Hepatocyte (in vitro differentiated cells): Measurements from ENCODE around the gene FLCN. TPM values are rescaled to one million over a fixed set of nuclear protein-coding genes. Genes with fewer than 3 reads are reported as not detected.

Source experiments
- DNase-seq: peaks from one replicate; pipeline ENCODE4 v3.0.0-alpha.2; 2016; ENCODE audit warnings: low spot score
- H2AFZ ChIP-seq: fragments of 200-600 bp; sonication (generic); 2 replicates; pipeline ENCODE4 v1.6.0; 2016; ENCODE audit warnings: antibody characterized with exemption, mild to moderate bottlenecking
- H3K27ac ChIP-seq: fragments of 200-600 bp; sonication (generic); 2 replicates; pipeline ENCODE4 v1.5.1; 2016; ENCODE audit warnings: mild to moderate bottlenecking
- H3K27me3 ChIP-seq: fragments of 200-600 bp; sonication (generic); 2 replicates; pipeline ENCODE4 v1.6.1; 2016
- H3K36me3 ChIP-seq: fragments of 200-600 bp; sonication (generic); replicated peaks from 2 replicates; pipeline ENCODE4 v1.5.1; 2016; ENCODE audit warnings: low read depth; ENCODE audit not compliant: insufficient read depth
- H3K4me1 ChIP-seq: fragments of 200-600 bp; sonication (generic); 2 replicates; pipeline ENCODE4 v1.5.1; 2016; ENCODE audit warnings: mild to moderate bottlenecking, moderate library complexity; ENCODE audit not compliant: insufficient read depth
- H3K4me2 ChIP-seq: fragments of 200-600 bp; sonication (generic); 2 replicates; pipeline ENCODE4 v1.6.0; 2016
- H3K4me3 ChIP-seq: fragments of 200-600 bp; sonication (generic); 2 replicates; pipeline ENCODE4 v1.5.1; 2016; ENCODE audit warnings: mild to moderate bottlenecking
- H3K79me2 ChIP-seq: fragments of 200-600 bp; sonication (generic); 2 replicates; pipeline ENCODE4 v1.6.0; 2017; ENCODE audit warnings: mild to moderate bottlenecking
- H3K9me2 ChIP-seq: fragments of 200-600 bp; sonication (generic); replicated peaks from 2 replicates; pipeline ENCODE4 v1.6.0; 2017; ENCODE audit warnings: mild to moderate bottlenecking; ENCODE audit not compliant: insufficient read depth
- H3K9me3 ChIP-seq: fragments of 200-600 bp; sonication (generic); 2 replicates; pipeline ENCODE4 v1.5.1; 2016; ENCODE audit warnings: low read depth, mild to moderate bottlenecking
- H4K20me1 ChIP-seq: fragments of 200-600 bp; sonication (generic); 2 replicates; pipeline ENCODE4 v1.6.0; 2016; ENCODE audit warnings: mild to moderate bottlenecking; ENCODE audit not compliant: insufficient read depth, poor library complexity, severe bottlenecking
- EZH2 ChIP-seq: fragments of 200-600 bp; sonication (generic); IDR thresholded peaks from 2 replicates; pipeline ENCODE4 v1.6.1; 2016; ENCODE audit warnings: antibody characterized with exemption, mild to moderate bottlenecking, borderline replicate concordance
- EZH2phosphoT487 ChIP-seq: fragments of 200-600 bp; sonication (generic); IDR thresholded peaks from one replicate; pipeline ENCODE4 v1.6.1; 2018; ENCODE audit warnings: antibody characterized with exemption, mild to moderate bottlenecking, low read depth, moderate library complexity; ENCODE audit not compliant: unreplicated experiment, severe bottlenecking
- WGBS: methylation state at CpG from one replicate; pipeline ENCODE4 v1.1.6; 2016; ENCODE audit warnings: low lambda C conversion rate; ENCODE audit errors: missing lambda C conversion rate; 5-methylcytosine and 5-hydroxymethylcytosine counted together
- polyA plus RNA-seq: library from polyadenylated mRNA; unstranded; fragments of >200 nt; fragmentation: Nextera tagmentation; extraction: Ambion mirVana; gene quantifications from 2 replicates; pipeline ENCODE4 v1.2.1, GENCODE V29; 2016
- total RNA-seq: library from RNA; depleted of rRNA; stranded (reverse); fragments of >200 nt; gene quantifications from 2 replicates; pipeline ENCODE4 v1.2.3, GENCODE V29; 2014
- TF ChIP-seq, protein P1 (sequence below): fragments of 200-600 bp; sonication (generic); IDR thresholded peaks from 2 replicates; pipeline ENCODE4 v1.5.1; 2016; ENCODE audit warnings: antibody characterized with exemption, mild to moderate bottlenecking; ENCODE audit not compliant: poor library complexity

The FLCN gene
- total and polyA plus RNA-seq, 2 experiments from 2014 or later: 31.0 to 66.2 TPM

GRCh38 chr17:17172001-17172939, 64.7 kb downstream of the FLCN start:
- H3K27ac ChIP-seq: no peak overlapping the region
- no peak overlapping the region for H3K4me3 ChIP-seq
- no peaks in the 10 kb centered on the region for H3K9me2 ChIP-seq
- no peaks in the 10 kb centered on the region for H3K4me1 ChIP-seq
- no peak overlapping the region for H3K4me2 ChIP-seq
- TF ChIP-seq EZH2phosphoT487: no peak
- TF ChIP-seq EZH2: no peak
- TF ChIP-seq, protein P1, sequence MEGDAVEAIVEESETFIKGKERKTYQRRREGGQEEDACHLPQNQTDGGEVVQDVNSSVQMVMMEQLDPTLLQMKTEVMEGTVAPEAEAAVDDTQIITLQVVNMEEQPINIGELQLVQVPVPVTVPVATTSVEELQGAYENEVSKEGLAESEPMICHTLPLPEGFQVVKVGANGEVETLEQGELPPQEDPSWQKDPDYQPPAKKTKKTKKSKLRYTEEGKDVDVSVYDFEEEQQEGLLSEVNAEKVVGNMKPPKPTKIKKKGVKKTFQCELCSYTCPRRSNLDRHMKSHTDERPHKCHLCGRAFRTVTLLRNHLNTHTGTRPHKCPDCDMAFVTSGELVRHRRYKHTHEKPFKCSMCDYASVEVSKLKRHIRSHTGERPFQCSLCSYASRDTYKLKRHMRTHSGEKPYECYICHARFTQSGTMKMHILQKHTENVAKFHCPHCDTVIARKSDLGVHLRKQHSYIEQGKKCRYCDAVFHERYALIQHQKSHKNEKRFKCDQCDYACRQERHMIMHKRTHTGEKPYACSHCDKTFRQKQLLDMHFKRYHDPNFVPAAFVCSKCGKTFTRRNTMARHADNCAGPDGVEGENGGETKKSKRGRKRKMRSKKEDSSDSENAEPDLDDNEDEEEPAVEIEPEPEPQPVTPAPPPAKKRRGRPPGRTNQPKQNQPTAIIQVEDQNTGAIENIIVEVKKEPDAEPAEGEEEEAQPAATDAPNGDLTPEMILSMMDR: no peak
- no peaks in the 10 kb centered on the region for H3K36me3 ChIP-seq
- WGBS: 87% methylated on average over 26 of the region's 26 CpGs
- no peaks in the 10 kb centered on the region for H3K9me3 ChIP-seq
- H2AFZ ChIP-seq: no peak overlapping the region
- H4K20me1 ChIP-seq: no peaks in the 10 kb centered on the region
- no peaks in the 10 kb centered on the region for H3K79me2 ChIP-seq
- H3K27me3 ChIP-seq: no peaks in the 10 kb centered on the region
- no peak for DNase-seq

DNA sequence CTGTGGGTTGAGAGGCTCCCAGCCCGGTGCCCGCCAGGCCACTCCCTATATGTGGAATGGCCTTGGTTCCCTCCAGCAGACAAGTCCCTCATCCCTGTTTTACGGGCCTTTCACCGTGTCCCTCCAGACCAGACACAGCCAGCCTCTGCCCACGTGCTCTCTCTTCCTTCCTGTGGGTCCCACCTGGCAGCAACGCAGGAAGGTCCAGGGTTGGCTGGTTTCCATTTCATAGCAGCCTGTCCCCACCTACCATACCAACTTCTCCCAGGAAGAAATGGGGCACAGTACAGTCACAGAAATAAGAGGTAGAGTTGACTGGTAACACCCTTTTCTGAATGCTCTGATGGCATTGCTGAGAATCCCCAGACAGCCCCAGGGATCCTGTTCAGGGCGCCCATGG, 65.8 kb downstream of the FLCN start:
- H3K27ac ChIP-seq: no peak overlapping the region
- H3K9me3 ChIP-seq: no peaks in the 10 kb centered on the region
- H3K27me3 ChIP-seq: no peaks in the 10 kb centered on the region
- 97% methylated on average over 7 of the region's 7 CpGs for WGBS
- no peak for DNase-seq
- H4K20me1 ChIP-seq: no peaks in the 10 kb centered on the region
- no peak overlapping the region for H3K4me3 ChIP-seq
- H3K4me2 ChIP-seq: no peak overlapping the region
- H3K36me3 ChIP-seq: no peaks in the 10 kb centered on the region
- no peaks in the 10 kb centered on the region for H3K79me2 ChIP-seq
- H3K9me2 ChIP-seq: no peaks in the 10 kb centered on the region
- no peak overlapping the region for H2AFZ ChIP-seq
- TF ChIP-seq EZH2phosphoT487 (no peak), EZH2 (no peak)
- TF ChIP-seq, protein P1: no peak
- H3K4me1 ChIP-seq: no peaks in the 10 kb centered on the region

DNA sequence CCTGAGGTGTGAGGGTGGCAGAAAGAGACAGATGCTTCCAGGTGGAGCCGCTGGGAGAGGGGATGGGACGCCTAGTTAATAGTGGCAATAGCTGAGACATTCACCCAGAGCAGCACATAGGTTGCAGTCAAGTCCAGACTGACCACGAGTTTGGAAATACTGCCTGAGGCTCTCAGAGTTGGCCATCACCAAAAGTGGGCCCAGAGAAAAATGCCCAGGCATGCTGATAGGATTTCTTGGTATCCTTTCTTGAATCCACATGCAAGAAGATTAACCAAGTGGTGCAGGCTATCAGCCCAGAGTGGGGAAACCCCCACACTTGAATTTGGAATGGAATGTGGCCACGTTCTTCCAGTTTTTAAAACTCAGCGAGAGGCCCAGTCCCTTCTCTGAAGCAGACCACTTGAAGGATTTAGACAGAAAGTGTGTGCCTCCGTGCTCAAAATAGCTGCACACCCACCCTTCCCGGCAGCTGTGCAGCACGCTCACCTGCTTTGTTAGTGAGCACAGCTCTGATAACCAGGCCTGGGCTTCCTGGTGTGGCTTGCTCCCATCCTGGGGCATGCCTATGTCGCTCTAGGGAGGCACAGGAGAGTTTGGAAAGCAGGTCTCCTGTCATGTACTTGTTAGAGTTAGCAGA, 66.5 kb downstream of the FLCN start:
- WGBS: 85% methylated on average over 9 of the region's 9 CpGs
- no peaks in the 10 kb centered on the region for H4K20me1 ChIP-seq
- no peaks in the 10 kb centered on the region for H3K79me2 ChIP-seq
- TF ChIP-seq EZH2phosphoT487 (no peak), EZH2 (no peak)
- TF ChIP-seq, protein P1: no peak
- H3K36me3 ChIP-seq: no peaks in the 10 kb centered on the region
- DNase-seq: no peak
- H2AFZ ChIP-seq: no peak overlapping the region
- no peak overlapping the region for H3K27ac ChIP-seq
- no peaks in the 10 kb centered on the region for H3K27me3 ChIP-seq
- no peak overlapping the region for H3K4me2 ChIP-seq
- H3K9me2 ChIP-seq: no peaks in the 10 kb centered on the region
- H3K9me3 ChIP-seq: no peaks in the 10 kb centered on the region
- H3K4me3 ChIP-seq: no peak overlapping the region
- H3K4me1 ChIP-seq: no peaks in the 10 kb centered on the region
